ENCODE measurements around the gene CCDC91. TPM values are rescaled to one million over a fixed set of nuclear protein-coding genes. Genes with fewer than 3 reads are reported as not detected.

Gene CCDC91
- total and polyA plus RNA-seq, 2 donors from 2014 or later = 17.5 to 35.7 TPM

DNA sequence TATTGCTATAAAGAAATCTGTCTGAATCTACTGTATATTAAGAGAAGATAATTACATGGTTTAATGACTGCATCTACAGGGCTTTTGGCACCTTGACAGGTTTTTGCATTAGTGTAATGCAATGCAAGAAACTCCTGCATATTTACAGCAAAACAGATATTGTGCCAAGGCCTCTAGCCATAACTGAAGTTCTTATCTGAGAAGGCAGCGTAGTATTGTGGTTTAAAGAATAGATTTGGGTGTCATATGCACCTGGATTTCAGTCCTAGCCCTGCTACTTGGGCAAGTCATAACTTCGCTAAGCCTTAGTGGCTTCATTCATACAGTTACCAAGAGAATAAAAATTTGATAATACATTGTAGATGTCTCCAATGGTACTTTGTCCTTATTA is 350.1 kb downstream of the CCDC91 start:
- H3K27ac ChIP-seq (ENCODE audit: low read depth in 2 of 2, low read length in 2 of 2) = no peak overlapping the region
- intact Hi-C loops (cut with DNase I) = no loop called here
- TF ChIP-seq CTCF (IDR thresholded peaks at IDR 0.05; ENCODE audit: borderline replicate concordance, extremely low read depth, insufficient read depth) = no peak
- no peaks in the 10 kb centered on the region for H3K4me1 ChIP-seq (ENCODE audit: control insufficient read depth in 2 of 3, insufficient read depth in 2 of 3, low read depth in 1 of 3, low read length in 3 of 3)
- H3K9ac ChIP-seq (ENCODE audit: low read length in 3 of 3) = no peak overlapping the region
- DNase-seq (no peak), FAIRE-seq (no peak)
- H3K36me3 ChIP-seq (ENCODE audit: control insufficient read depth in 2 of 3, insufficient read depth in 3 of 3, low read length in 3 of 3) = no peaks in the 10 kb centered on the region
- H3K9me3 ChIP-seq (ENCODE audit: control insufficient read depth in 2 of 3, insufficient read depth in 1 of 3, low read length in 3 of 3) = no peaks in the 10 kb centered on the region
- H3K4me3 ChIP-seq (ENCODE audit: low read length in 3 of 3) = no peak overlapping the region
- H3K27me3 ChIP-seq (ENCODE audit: control insufficient read depth, insufficient read depth, low read length) = no peaks in the 10 kb centered on the region

- intact Hi-C loops (cut with DNase I) = no loop called here
- Histone ChIP-seq H3K4me1 (ENCODE audit: control insufficient read depth in 2 of 3, insufficient read depth in 2 of 3, low read depth in 1 of 3, low read length in 3 of 3) (no peaks in the 10 kb centered on the region), H3K4me3 (ENCODE audit: low read length in 3 of 3) (no peak overlapping the region), H3K9me3 (ENCODE audit: control insufficient read depth in 2 of 3, insufficient read depth in 1 of 3, low read length in 3 of 3) (no peaks in the 10 kb centered on the region), H3K27me3 (ENCODE audit: control insufficient read depth, insufficient read depth, low read length) (no peaks in the 10 kb centered on the region), H3K9ac (ENCODE audit: low read length in 3 of 3) (no peak overlapping the region), H3K27ac (ENCODE audit: low read depth in 2 of 2, low read length in 2 of 2) (no peak overlapping the region), H3K36me3 (ENCODE audit: control insufficient read depth in 2 of 3, insufficient read depth in 3 of 3, low read length in 3 of 3) (no peaks in the 10 kb centered on the region)
- TF ChIP-seq CTCF (IDR thresholded peaks at IDR 0.05; ENCODE audit: borderline replicate concordance, extremely low read depth, insufficient read depth) = no peak
- FAIRE-seq = no peak
- no peak for DNase-seq
These were observed 353.0 kb downstream of the CCDC91 start for GRCh38 chr12:28543021-28543890.

- DNase-seq (no peak), FAIRE-seq (no peak)
- H3K9me3 ChIP-seq (ENCODE audit: control insufficient read depth in 2 of 3, insufficient read depth in 1 of 3, low read length in 3 of 3) = no peaks in the 10 kb centered on the region
- no peaks in the 10 kb centered on the region for H3K36me3 ChIP-seq (ENCODE audit: control insufficient read depth in 2 of 3, insufficient read depth in 3 of 3, low read length in 3 of 3)
- TF ChIP-seq CTCF (IDR thresholded peaks at IDR 0.05; ENCODE audit: borderline replicate concordance, extremely low read depth, insufficient read depth) = no peak
- no peak overlapping the region for H3K4me3 ChIP-seq (ENCODE audit: low read length in 3 of 3)
- intact Hi-C loops (cut with DNase I) = no loop called here
- H3K27me3 ChIP-seq (ENCODE audit: control insufficient read depth, insufficient read depth, low read length) = no peaks in the 10 kb centered on the region
- H3K27ac ChIP-seq (ENCODE audit: low read depth in 2 of 2, low read length in 2 of 2) = no peak overlapping the region
- H3K9ac ChIP-seq (ENCODE audit: low read length in 3 of 3) = no peak overlapping the region
- no peaks in the 10 kb centered on the region for H3K4me1 ChIP-seq (ENCODE audit: control insufficient read depth in 2 of 3, insufficient read depth in 2 of 3, low read depth in 1 of 3, low read length in 3 of 3)
These were observed 360.8 kb downstream of the CCDC91 start for GRCh38 chr12:28550757-28551704.

Data from kidney (tissue), 14 donors.